LNCaP clone FGC (cell line): ENCODE data around the gene LRRC56.

ENCODE experiments used
- DNase-seq: peaks from one replicate; pipeline ENCODE4 v3.0.0-alpha.2; 2011; ENCODE audit warnings: low read depth
- H3K4me3 ChIP-seq: 2 replicates; pipeline ENCODE4 v1.5.1; 2011; ENCODE audit warnings: mild to moderate bottlenecking, low read depth, low read length, control low read depth
- CTCF ChIP-seq: IDR thresholded peaks from 2 replicates; pipeline ENCODE4 v1.5.1; 2012; ENCODE audit warnings: mild to moderate bottlenecking; ENCODE audit not compliant: control insufficient read depth, insufficient read depth; ENCODE audit errors: extremely low read depth

LRRC56 gene

GRCh38 chr11:579830-580601 is 42.7 kb downstream of the LRRC56 start:
- no peak for DNase-seq
- no peak overlapping the region for H3K4me3 ChIP-seq
- TF ChIP-seq CTCF = no peak

- no peak overlapping the region for H3K4me3 ChIP-seq
- TF ChIP-seq CTCF = no peak
- DNase-seq = no peak
Observed at GRCh38 chr11:581342-581741, 44.0 kb downstream of the LRRC56 start.

- H3K4me3 ChIP-seq = no peak overlapping the region
- no peak for DNase-seq
- no peak for TF ChIP-seq CTCF
Observed at GRCh38 chr11:581752-582151, 44.4 kb downstream of the LRRC56 start.

GRCh38 chr11:584287-584686 is 47.0 kb downstream of the LRRC56 start:
- no peak for TF ChIP-seq CTCF
- no peak for DNase-seq
- no peak overlapping the region for H3K4me3 ChIP-seq

- H3K4me3 ChIP-seq = no peak overlapping the region
- TF ChIP-seq CTCF = no peak
- DNase-seq = no peak
Observed at GRCh38 chr11:586376-587316, 49.3 kb downstream of the LRRC56 start.

GRCh38 chr11:587546-587945 is 50.2 kb downstream of the LRRC56 start:
- no peak overlapping the region for H3K4me3 ChIP-seq
- no peak for TF ChIP-seq CTCF
- no peak for DNase-seq
